ENCODE data around the gene CROT. TPM values are rescaled to one million over a fixed set of nuclear protein-coding genes. Genes with fewer than 3 reads are reported as not detected.

The CROT gene
- total RNA-seq, 3 donors from 2014 or later (not counting 1 experiment from before 2014, with no cell fraction given), result 17.5 to 19.0 (median 17.9) TPM

- H3K36me3 Mint-ChIP-seq, result peaks cover 40% of the 10 kb centered on the region
- no peaks in the 10 kb centered on the region for H3K4me1 ChIP-seq (ENCODE audit: control insufficient read depth, insufficient read depth, low read length)
- H3K9me3 Mint-ChIP-seq, result peaks cover 7 to 15% of the 10 kb centered on the region in 2 donors
- DNase-seq (no peak), ATAC-seq (no peak)
- no peak overlapping the region for H3K4me3 Mint-ChIP-seq
- H3K4me3 ChIP-seq (ENCODE audit: low read length), result no peak overlapping the region
- H3K9me3 ChIP-seq (ENCODE audit: control insufficient read depth, insufficient read depth, low read length), result peaks cover 36% of the 10 kb centered on the region
- intact Hi-C loops (cut with micrococcal nuclease), result no loop called here
- no peak overlapping the region for H3K27ac Mint-ChIP-seq
- no peaks in the 10 kb centered on the region for H3K4me1 Mint-ChIP-seq
- no peaks in the 10 kb centered on the region for H3K27me3 Mint-ChIP-seq (ENCODE audit: low read depth in 2 of 2)
- TF ChIP-seq CTCF (IDR thresholded peaks at IDR 0.05), result no peak
- H3K36me3 ChIP-seq (ENCODE audit: control insufficient read depth, insufficient read depth, low read length), result peaks cover 13% of the 10 kb centered on the region
- H3K27ac ChIP-seq (ENCODE audit: low read length), result no peak overlapping the region
- H3K27me3 ChIP-seq (ENCODE audit: control insufficient read depth, insufficient read depth, low read length), result no peaks in the 10 kb centered on the region
- 63% methylated on average over 2 of the region's 2 CpGs for WGBS (ENCODE audit: insufficient coverage)
Observed at GRCh38 chr7:87330942-87331341, 14.5 kb upstream of the CROT start.

- peaks cover 37% of the 10 kb centered on the region for H3K36me3 Mint-ChIP-seq
- Histone ChIP-seq H3K27ac (ENCODE audit: low read length) (no peak overlapping the region), H3K9me3 (ENCODE audit: control insufficient read depth, insufficient read depth, low read length) (peaks cover 35% of the 10 kb centered on the region), H3K4me3 (ENCODE audit: low read length) (no peak overlapping the region), H3K4me1 (ENCODE audit: control insufficient read depth, insufficient read depth, low read length) (no peaks in the 10 kb centered on the region), H3K27me3 (ENCODE audit: control insufficient read depth, insufficient read depth, low read length) (no peaks in the 10 kb centered on the region), H3K36me3 (ENCODE audit: control insufficient read depth, insufficient read depth, low read length) (peaks cover 19% of the 10 kb centered on the region)
- no peak for ATAC-seq
- no peaks in the 10 kb centered on the region for H3K27me3 Mint-ChIP-seq (ENCODE audit: low read depth in 2 of 2)
- peaks cover 7 to 15% of the 10 kb centered on the region in 2 donors for H3K9me3 Mint-ChIP-seq
- WGBS (ENCODE audit: insufficient coverage), result 97% methylated on average over 4 of the region's 5 CpGs
- H3K4me1 Mint-ChIP-seq, result no peaks in the 10 kb centered on the region
- no peak for TF ChIP-seq CTCF (IDR thresholded peaks at IDR 0.05)
- no peak overlapping the region for H3K4me3 Mint-ChIP-seq
- no peak for DNase-seq
- intact Hi-C loops (cut with micrococcal nuclease), result no loop called here
- no peak overlapping the region for H3K27ac Mint-ChIP-seq
Observed at GRCh38 chr7:87331687-87332252, 13.7 kb upstream of the CROT start.

- Mint-ChIP-seq H3K9me3 (peaks cover 7 to 15% of the 10 kb centered on the region in 2 donors), H3K36me3 (peaks cover 31% of the 10 kb centered on the region), H3K27ac (no peak overlapping the region), H3K27me3 (ENCODE audit: low read depth in 2 of 2) (no peaks in the 10 kb centered on the region), H3K4me3 (no peak overlapping the region), H3K4me1 (no peaks in the 10 kb centered on the region)
- ATAC-seq (no peak), DNase-seq (no peak)
- no peak overlapping the region for H3K27ac ChIP-seq (ENCODE audit: low read length)
- intact Hi-C loops (cut with micrococcal nuclease), result no loop called here
- no peak overlapping the region for H3K4me3 ChIP-seq (ENCODE audit: low read length)
- H3K27me3 ChIP-seq (ENCODE audit: control insufficient read depth, insufficient read depth, low read length), result no peaks in the 10 kb centered on the region
- H3K4me1 ChIP-seq (ENCODE audit: control insufficient read depth, insufficient read depth, low read length), result no peaks in the 10 kb centered on the region
- peaks cover 30% of the 10 kb centered on the region for H3K9me3 ChIP-seq (ENCODE audit: control insufficient read depth, insufficient read depth, low read length)
- peaks cover 21% of the 10 kb centered on the region for H3K36me3 ChIP-seq (ENCODE audit: control insufficient read depth, insufficient read depth, low read length)
- no CpG with 5 or more reads among the region's 2 CpGs for WGBS (ENCODE audit: insufficient coverage)
- no peak for TF ChIP-seq CTCF (IDR thresholded peaks at IDR 0.05)
Observed at GRCh38 chr7:87332321-87332720, 13.1 kb upstream of the CROT start.

- Histone ChIP-seq H3K27ac (ENCODE audit: low read length) (no peak overlapping the region), H3K4me3 (ENCODE audit: low read length) (no peak overlapping the region), H3K4me1 (ENCODE audit: control insufficient read depth, insufficient read depth, low read length) (no peaks in the 10 kb centered on the region), H3K9me3 (ENCODE audit: control insufficient read depth, insufficient read depth, low read length) (no peaks in the 10 kb centered on the region), H3K27me3 (ENCODE audit: control insufficient read depth, insufficient read depth, low read length) (no peaks in the 10 kb centered on the region), H3K36me3 (ENCODE audit: control insufficient read depth, insufficient read depth, low read length) (peaks cover 23% of the 10 kb centered on the region)
- 100% methylated on average over 3 of the region's 4 CpGs for WGBS (ENCODE audit: insufficient coverage)
- ATAC-seq, result no peak
- intact Hi-C loops (cut with micrococcal nuclease), result no loop called here
- Mint-ChIP-seq H3K4me1 (peaks cover 6% of the 10 kb centered on the region in 2 donors), H3K27me3 (ENCODE audit: low read depth in 2 of 2) (no peaks in the 10 kb centered on the region), H3K4me3 (no peak overlapping the region), H3K9me3 (no peaks in the 10 kb centered on the region), H3K36me3 (no peaks in the 10 kb centered on the region), H3K27ac (no peak overlapping the region)
- no peak for DNase-seq
- no peak for TF ChIP-seq CTCF (IDR thresholded peaks at IDR 0.05)
Observed at GRCh38 chr7:87336136-87336535, 9.3 kb upstream of the CROT start.

Measured in natural killer cell (primary cell).